NCI-H1930 (cell line): ENCODE data around the gene AP1B1.

Experiments used
- DNase-seq, 2 experiments: peaks; one replicate each; lab custom pipeline; 2025; lab: John Stamatoyannopoulos, UW

AP1B1 gene

GRCh38 chr22:29313126-29313575 lies 75.2 kb downstream of the AP1B1 start:
- peak in 1 of 2 experiments; percentile 50 for DNase-seq

GRCh38 chr22:29312218-29313125 lies 75.9 kb downstream of the AP1B1 start:
- no peak for DNase-seq

DNA sequence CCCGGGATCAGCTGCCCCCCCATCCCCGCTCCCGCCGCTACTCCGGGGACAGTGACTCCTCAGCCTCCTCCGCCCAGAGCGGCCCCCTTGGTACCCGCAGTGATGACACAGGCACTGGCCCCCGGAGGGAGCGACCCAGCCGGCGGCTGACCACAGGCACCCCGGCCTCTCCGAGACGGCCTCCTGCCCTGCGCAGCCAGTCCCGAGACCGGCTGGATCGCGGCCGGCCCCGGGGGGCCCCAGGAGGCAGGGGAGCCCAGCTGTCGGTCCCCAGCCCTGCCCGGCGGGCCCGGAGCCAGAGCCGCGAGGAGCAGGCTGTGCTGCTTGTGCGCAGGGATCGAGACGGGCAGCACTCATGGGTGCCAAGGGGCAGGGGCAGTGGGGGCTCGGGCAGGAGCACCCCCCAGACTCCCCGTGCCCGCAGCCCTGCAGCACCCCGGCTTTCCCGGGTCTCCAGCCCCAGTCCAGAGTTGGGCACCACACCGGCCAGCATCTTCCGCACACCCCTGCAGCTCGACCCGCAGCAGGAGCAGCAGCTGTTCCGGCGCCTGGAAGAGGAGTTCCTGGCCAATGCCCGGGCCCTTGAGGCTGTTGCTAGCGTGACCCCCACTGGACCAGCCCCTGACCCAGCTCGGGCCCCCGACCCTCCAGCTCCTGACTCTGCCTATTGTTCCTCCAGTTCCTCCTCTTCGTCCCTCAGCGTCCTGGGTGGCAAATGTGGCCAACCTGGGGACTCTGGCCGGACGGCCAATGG lies 76.7 kb downstream of the AP1B1 start:
- DNase-seq, result no peak

GRCh38 chr22:29310863-29311339 lies 77.5 kb downstream of the AP1B1 start:
- DNase-seq, result no peak

DNA sequence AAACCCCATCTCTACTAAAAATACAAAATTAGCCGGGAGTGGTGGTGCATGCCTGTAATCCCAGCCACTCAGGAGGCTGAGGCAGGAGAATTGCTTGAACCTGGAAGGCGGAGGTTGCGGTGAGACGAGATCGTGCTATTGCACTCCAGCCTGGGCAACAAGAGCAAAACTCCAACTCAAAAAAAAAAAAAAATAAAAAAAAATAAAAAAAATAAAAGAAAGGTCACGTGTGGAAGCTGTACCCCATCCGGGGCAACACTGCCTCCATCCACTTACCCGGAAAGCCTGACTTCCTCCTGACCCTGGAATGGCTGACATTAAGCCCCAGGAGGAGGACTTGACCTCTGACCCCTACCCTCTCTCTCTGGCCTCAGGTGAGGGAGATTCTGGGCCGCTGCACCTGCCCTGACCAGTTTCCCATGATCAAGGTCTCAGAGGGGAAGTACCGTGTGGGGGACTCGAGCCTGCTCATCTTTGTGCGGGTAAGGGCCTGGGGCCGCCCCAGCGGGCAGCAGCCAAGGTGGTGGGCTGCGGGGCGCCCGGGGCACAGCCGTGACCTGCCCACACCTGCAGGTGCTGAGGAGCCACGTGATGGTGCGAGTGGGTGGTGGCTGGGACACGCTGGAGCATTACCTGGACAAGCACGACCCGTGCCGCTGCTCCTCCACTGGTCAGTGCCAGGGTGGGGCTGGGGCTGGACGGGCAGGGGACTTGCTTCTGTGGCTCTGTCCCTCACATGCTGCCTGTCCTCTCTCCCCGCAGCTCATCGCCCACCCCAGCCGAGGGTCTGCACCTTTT lies 78.1 kb downstream of the AP1B1 start:
- no peak for DNase-seq

- DNase-seq, result no peak
Measured at GRCh38 chr22:29309332-29310064, 78.9 kb downstream of the AP1B1 start.

DNA sequence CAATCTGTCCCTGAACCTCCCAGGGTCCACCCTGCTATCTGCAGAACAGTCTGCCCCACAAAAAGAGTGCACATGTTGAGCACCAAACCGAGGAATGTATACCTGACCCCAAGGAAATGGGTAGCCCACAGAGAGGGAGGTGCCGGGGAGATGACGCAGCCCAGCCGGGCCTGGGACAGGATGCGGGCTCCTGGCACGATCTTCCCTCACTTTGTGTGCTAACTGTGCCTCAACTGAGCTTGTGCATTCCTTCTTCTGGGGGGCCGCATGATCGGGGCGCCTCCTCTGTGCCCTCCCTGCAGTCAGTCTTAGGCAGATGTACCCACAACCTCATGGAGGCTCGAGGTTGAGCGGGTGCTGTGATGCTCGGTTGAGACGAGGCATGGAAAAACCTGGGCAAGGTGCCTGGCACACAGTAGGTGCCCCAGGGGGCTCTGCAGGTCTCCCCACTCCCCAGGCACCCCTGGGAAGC lies 79.5 kb downstream of the AP1B1 start:
- no peak for DNase-seq

DNA sequence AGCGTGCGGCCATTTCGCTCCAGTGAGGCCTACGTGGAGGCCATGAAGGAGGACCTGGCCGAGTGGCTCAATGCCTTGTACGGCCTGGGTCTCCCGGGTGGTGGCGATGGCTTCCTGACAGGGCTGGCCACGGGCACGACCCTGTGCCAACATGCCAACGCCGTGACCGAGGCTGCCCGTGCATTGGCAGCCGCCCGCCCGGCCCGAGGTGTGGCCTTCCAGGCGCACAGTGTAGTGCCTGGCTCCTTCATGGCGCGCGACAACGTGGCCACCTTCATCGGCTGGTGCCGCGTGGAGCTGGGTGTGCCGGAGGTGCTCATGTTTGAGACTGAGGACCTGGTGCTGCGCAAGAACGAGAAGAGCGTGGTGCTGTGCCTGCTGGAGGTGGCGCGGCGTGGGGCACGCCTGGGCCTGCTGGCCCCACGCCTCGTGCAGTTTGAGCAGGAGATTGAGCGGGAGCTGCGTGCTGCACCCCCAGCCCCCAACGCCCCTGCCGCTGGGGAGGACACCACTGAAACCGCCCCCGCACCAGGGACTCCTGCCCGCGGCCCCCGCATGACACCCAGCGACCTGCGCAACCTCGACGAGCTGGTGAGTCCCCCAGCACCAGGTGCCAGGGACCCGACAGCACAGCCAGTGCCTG lies 80.1 kb downstream of the AP1B1 start:
- DNase-seq, result no peak

- DNase-seq, result no peak
Measured at GRCh38 chr22:29307596-29308147, 80.7 kb downstream of the AP1B1 start.

DNA sequence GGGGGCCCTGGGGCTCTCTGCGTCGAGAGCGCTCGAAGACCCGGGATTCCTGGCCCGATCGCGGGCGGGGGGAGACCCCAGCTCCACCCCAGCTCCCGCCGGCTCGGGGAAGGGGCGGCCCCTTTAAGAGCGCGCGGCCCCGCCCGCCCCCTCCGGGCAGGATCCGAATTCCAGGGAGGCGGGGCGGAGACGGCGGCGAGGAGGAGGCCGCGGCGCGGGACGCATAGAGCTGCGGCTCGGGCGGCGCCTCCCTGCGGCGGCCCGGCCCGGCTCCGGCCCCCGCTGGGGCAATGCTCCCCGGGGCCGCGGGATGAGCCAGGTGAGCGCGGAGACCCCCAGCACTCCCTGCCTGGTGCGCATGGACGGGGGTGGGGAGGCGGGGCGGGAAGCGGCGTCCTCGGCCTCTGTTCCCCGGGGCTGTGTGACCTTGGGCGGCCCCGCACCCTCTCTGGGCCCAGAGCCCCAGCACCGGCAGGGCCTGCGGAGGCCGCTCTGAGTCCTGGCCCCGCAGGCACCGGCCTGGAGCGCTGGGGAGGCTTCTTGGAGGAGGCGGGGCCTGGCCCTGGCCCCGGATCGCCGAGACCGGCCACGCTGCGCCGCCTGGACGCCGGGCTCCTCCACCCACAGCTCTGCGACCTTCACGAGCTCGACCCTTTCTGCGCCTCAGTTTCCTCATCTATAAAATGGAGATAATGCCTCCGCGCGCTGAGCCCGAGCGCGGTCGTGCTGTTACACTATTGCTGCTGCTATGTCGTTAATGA lies 81.4 kb downstream of the AP1B1 start:
- DNase-seq, result peak; percentile 68 to 81

DNA sequence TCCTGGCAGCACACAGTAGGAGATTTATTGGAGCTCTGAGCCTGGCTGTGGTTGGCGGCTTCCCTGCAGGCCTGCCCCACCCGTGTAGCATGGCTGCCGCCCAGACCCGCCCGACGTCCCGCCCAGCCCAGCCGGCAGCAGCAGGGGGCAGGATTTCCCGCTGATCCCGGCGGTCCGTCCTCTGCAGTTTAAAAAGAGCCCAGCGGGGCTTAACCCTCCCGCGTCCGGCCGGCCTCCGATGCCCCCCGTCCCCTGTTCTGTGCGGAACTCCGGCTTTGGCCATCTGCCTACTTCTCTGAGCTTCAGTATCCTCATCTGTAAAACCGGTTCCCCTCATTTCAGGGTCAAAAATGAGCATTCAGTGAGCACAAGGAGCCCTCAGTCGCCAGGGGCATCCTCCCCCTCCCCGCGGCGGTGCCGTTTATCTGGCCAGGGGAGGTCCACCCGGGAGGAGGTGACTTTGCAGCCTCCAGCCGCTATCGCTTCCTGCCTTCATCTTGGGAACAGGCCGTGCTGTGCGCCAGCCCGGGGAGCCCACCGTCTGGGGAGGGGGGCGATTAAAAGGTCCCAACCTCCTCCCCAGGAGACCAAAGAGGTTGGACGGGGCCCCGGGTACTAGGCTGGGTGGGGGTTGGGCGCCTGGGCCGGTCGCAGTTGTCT lies 82.1 kb downstream of the AP1B1 start, which contains the start of gene GAS2L1:
Gene GAS2L1 (plus strand): TSS at position 476 of the 660 bp plus-strand sequence. CDS start 1,456 bp downstream, outside the sequence.
- DNase-seq, result peak; percentile 55

GRCh38 chr22:29305836-29306174 lies 82.6 kb downstream of the AP1B1 start:
- no peak for DNase-seq

DNA sequence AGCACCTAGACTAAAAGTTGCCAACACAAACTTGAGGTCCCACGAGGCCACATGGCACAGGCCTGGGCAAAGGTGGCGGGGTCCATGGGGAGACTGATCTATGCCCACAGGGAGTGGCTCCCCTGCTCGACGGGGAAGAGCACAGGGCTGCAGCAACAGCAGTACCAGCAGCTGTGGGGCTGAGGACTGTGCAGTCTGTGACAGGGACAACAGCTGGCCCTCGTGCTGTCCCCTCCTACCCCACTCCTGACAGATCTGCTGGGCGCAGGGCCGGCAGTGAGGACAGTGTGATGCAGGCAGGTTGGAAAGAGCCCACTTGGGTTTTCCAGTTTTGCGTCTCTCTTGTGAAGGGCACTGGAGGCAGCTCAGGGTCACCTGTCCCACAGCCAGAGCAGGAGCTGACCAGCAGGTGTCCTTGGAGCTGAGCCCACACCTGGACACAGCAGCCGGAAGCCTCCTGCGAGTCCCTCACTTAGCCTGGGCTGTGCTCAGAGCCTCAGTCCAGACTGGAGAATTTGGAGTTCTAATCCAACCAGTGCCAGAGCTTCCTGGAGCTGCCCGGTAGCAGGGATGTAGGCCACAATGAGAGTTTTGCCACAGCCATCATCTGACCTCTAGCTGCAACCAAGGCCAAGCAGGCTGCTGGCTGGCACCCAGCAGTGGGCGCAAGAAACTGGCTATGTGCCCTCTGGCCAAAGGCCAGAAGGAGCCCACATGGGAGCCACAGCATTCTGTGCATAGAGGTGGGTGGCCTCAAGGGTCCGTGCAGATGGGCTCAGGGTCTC lies 85.5 kb downstream of the AP1B1 start:
- no peak for DNase-seq

GRCh38 chr22:29302402-29302680 lies 86.0 kb downstream of the AP1B1 start:
- DNase-seq, result no peak

DNA sequence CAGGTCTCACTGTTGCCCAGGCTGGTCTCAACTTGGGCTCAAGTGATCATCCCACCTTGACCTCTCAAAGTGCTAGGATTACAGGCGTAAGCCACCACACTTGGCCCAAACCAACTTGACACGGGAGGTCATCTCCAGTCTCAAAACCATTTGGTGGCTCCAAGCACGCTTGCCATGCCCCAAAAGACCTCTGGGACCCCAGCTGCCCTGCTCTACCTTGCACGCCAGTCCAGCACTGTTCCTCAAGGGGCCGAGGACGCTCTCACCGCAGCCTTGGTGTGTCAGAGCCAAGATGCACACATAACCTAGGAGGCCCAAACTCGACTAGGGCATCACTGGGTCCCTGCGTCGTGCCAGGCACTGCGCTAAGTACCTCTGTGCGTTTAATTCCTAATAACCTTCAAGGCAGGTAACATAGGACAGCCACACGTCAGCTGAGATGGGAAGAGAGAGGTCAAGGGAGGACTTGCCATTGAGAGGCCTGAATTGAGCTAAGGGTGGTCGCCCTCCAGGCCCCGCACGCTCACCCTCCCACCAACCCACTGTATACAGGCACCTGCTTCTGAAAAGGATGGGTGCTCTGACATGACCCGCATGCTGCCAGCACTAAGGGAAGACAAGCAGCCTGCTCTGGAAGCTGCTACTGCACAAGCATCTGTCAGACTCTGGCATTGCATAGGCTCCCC lies 86.5 kb downstream of the AP1B1 start:
- DNase-seq, result no peak

DNA sequence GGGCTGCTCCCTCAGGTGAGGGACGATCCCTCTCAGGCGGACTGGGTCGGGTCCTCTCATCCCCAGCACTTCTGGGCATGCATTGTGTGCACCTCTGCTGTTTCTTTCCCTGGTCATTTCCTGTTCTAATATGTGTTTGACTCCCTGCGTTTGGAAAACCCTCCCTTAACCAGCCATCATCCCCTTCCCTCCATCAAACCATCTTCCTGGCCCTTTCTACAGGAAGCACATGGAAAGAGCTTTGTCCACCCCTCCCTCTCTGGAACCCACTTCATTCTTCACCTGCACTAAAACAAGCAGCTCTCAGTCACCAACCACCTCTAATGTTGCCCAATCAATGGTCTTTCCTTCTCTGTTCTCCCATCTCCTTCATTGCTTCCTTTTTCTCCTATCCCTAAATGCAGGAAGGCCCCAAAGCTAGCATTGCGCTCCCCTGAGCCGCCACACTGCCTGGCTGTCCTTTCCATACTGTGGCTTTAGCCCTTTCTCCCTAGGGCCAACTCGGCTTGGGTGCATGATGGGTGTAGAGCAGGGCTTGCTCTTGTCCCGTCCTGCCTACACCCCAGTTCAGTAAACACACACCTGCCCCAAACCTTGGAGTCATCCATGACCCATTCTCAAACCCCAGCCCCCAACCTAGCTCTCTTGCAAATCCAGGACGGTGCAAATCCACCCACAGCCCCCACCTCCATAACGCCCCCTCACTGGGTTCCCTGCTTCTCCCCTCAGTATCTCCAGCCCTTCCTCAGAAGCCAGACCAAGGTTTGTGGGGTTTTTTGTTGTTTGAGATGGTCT lies 87.4 kb downstream of the AP1B1 start:
- no peak for DNase-seq

GRCh38 chr22:29300467-29300806 lies 87.9 kb downstream of the AP1B1 start:
- no peak for DNase-seq
